HEK293T (cell line): Measurements from ENCODE around the gene SRGAP1.

Experiments used
- ARNT ChIP-seq: fragments of 450-650 bp; IDR thresholded peaks from 2 replicates; pipeline ENCODE4 v1.6.1; 2017; ENCODE audit warnings: mild to moderate bottlenecking
- BHLHE40 ChIP-seq: fragments of 450-650 bp; IDR thresholded peaks from 2 replicates; pipeline ENCODE4 v1.6.1; 2016; ENCODE audit warnings: mild to moderate bottlenecking, moderate library complexity, borderline replicate concordance
- ELF4 ChIP-seq: fragments of 450-650 bp; IDR thresholded peaks from 2 replicates; pipeline ENCODE4 v1.6.1; 2017; ENCODE audit warnings: antibody characterized with exemption
- FOXK2 ChIP-seq: fragments of 450-650 bp; IDR thresholded peaks from 2 replicates; pipeline ENCODE4 v1.6.1; 2016; ENCODE audit warnings: mild to moderate bottlenecking
- HDGF ChIP-seq: fragments of 450-650 bp; IDR thresholded peaks from 2 replicates; pipeline ENCODE4 v1.6.1; 2017; ENCODE audit warnings: antibody characterized with exemption, borderline replicate concordance
- LEF1 ChIP-seq: fragments of 450-650 bp; IDR thresholded peaks from 2 replicates; pipeline ENCODE4 v1.6.1; 2017; ENCODE audit warnings: mild to moderate bottlenecking, borderline replicate concordance
- SP1 ChIP-seq: fragments of 450-650 bp; IDR thresholded peaks from 2 replicates; pipeline ENCODE4 v1.6.1; 2017
- SUZ12 ChIP-seq: fragments of 450-650 bp; IDR thresholded peaks from 2 replicates; pipeline ENCODE4 v1.6.1; 2016; ENCODE audit warnings: mild to moderate bottlenecking
- ZNF384 ChIP-seq: fragments of 450-650 bp; IDR thresholded peaks from 2 replicates; pipeline ENCODE4 v1.6.1; 2016

DNA sequence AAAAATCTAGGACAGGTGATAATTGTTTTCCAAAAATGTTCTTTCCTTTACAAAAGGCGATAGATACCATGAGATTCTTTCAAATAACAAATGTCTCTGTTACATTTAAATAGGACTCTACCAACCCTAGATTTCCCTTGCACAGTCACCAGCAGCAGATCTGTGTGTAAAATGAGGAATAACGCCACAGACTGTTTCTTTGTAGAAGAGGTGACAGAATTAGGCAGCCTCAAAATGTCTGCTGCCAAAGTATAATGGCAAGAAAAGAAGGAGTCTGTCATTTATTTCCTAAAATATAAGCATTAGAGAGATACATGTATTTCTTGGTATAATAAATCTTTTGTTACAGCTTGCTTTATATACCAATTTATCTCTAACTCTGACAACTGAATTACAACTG, 8.5 kb upstream of the SRGAP1 start:
- no peak for TF ChIP-seq FOXK2
- no peak for TF ChIP-seq SUZ12
- no peak for TF ChIP-seq ELF4
- no peak for TF ChIP-seq HDGF
- TF ChIP-seq SP1: no peak
- TF ChIP-seq BHLHE40: no peak
- no peak for TF ChIP-seq ARNT
- TF ChIP-seq ZNF384: no peak
- TF ChIP-seq LEF1: no peak
